GM12801 (cell line): ENCODE data around the gene RBM10.

Experiments
- CTCF ChIP-seq: IDR thresholded peaks from one replicate; pipeline ENCODE4 v1.5.1; 2011; ENCODE audit warnings: control low read depth; ENCODE audit not compliant: insufficient read length; ENCODE audit errors: extremely low read depth

Gene RBM10

GRCh38 chrX:47223476-47224250 is 78.6 kb downstream of the RBM10 start:
- no peak for TF ChIP-seq CTCF

- TF ChIP-seq CTCF: no peak
Measured at GRCh38 chrX:47224266-47224895, 79.4 kb downstream of the RBM10 start.

GRCh38 chrX:47224896-47225290 is 79.9 kb downstream of the RBM10 start:
- no peak for TF ChIP-seq CTCF

GRCh38 chrX:47226071-47226470 is 81.0 kb downstream of the RBM10 start:
- TF ChIP-seq CTCF: no peak

GRCh38 chrX:47226531-47227333 is 81.7 kb downstream of the RBM10 start:
- no peak for TF ChIP-seq CTCF

GRCh38 chrX:47227334-47227583 is 82.2 kb downstream of the RBM10 start:
- TF ChIP-seq CTCF: no peak

- no peak for TF ChIP-seq CTCF
Measured at GRCh38 chrX:47228550-47229270, 83.7 kb downstream of the RBM10 start.
